ENCODE data around the gene LSM14A. TPM values are rescaled to one million over a fixed set of nuclear protein-coding genes. Genes with fewer than 3 reads are reported as not detected.
"Not testable (repeated sequence)": the region's sequence is repeated elsewhere in the genome, so short reads cannot be mapped to it uniquely, and the experiment has no call there.

LSM14A gene
- total and polyA plus RNA-seq, 4 donors = 12.6 to 133 (median 48.0) TPM

- DNase-seq (ENCODE audit: low spot score); H3K9me3 ChIP-seq (ENCODE audit: control insufficient read depth in 4 of 4, low read length in 3 of 4); H3K27me3 ChIP-seq (ENCODE audit: control insufficient read depth in 4 of 4, insufficient read depth in 4 of 4, low read length in 3 of 4); H3K36me3 ChIP-seq (ENCODE audit: control insufficient read depth in 4 of 4, insufficient read depth in 3 of 4, low read depth in 1 of 4, low read length in 3 of 4): not testable (repeated sequence)
- H3K4me1 ChIP-seq (ENCODE audit: control insufficient read depth in 4 of 4, insufficient read depth in 4 of 4, low read length in 3 of 4) = peaks cover 6 to 26% (median 21%) of the 10 kb centered on the region in 4 donors
- peak overlapping the region; percentile 89 to 97 for H3K27ac ChIP-seq (ENCODE audit: low read depth in 1 of 2, low read length in 2 of 2)
- H3K9ac ChIP-seq (ENCODE audit: low read depth in 1 of 2, low read length in 2 of 2) = peak overlapping the region; percentile 61 to 97
- 67% methylated on average over 17 of the region's 17 CpGs for WGBS
- H3K4me3 ChIP-seq (ENCODE audit: low read depth in 1 of 3, low read length in 3 of 3) = peak overlapping the region; percentile 83 to 93 (median 87)
Observed at GRCh38 chr19:34253681-34254045, 81.4 kb downstream of the LSM14A start.

- peak; percentile 43 for TF ChIP-seq YY1 (IDR thresholded peaks at IDR 0.05)
- TF ChIP-seq JUND (IDR thresholded peaks at IDR 0.05) = no peak
- TF ChIP-seq GABPA (IDR thresholded peaks at IDR 0.05 in 1 of 2, conservative IDR thresholded peaks at IDR 0.05 in 1 of 2) = peak; percentile 56 to 85
- TF ChIP-seq TAF1 (conservative IDR thresholded peaks at IDR 0.05) = no peak
- peak in 1 of 2 donors; percentile 12 for TF ChIP-seq HNF4A (conservative IDR thresholded peaks at IDR 0.05)
- TF ChIP-seq EGR1 (IDR thresholded peaks at IDR 0.05; ENCODE audit: low read depth in 2 of 2) = peak in 1 of 2 donors; percentile 61
- TF ChIP-seq ATF3 (IDR thresholded peaks at IDR 0.05) = no peak
- peak; percentile 26 for TF ChIP-seq SP1 (IDR thresholded peaks at IDR 0.05)
- no peaks in the 10 kb centered on the region for H3K9me3 ChIP-seq (ENCODE audit: control insufficient read depth in 4 of 4, low read length in 3 of 4)
- peaks cover 6 to 26% (median 22%) of the 10 kb centered on the region in 4 donors for H3K4me1 ChIP-seq (ENCODE audit: control insufficient read depth in 4 of 4, insufficient read depth in 4 of 4, low read length in 3 of 4)
- peak within 1 kb of the TSS; percentile 83 to 93 (median 87) for H3K4me3 ChIP-seq (ENCODE audit: low read depth in 1 of 3, low read length in 3 of 3)
- H3K27me3 ChIP-seq (ENCODE audit: control insufficient read depth in 4 of 4, insufficient read depth in 4 of 4, low read length in 3 of 4) = no peaks in the 10 kb centered on the region
- peak within 1 kb of the TSS; percentile 89 to 97 for H3K27ac ChIP-seq (ENCODE audit: low read depth in 1 of 2, low read length in 2 of 2)
- H3K36me3 ChIP-seq (ENCODE audit: control insufficient read depth in 4 of 4, insufficient read depth in 3 of 4, low read depth in 1 of 4, low read length in 3 of 4) = no peaks in the 10 kb centered on the region
- WGBS = under 1% methylated on average over 56 of the region's 56 CpGs
- peak; percentile 92 for DNase-seq (ENCODE audit: low spot score)
- peak within 1 kb of the TSS; percentile 74 to 97 for H3K9ac ChIP-seq (ENCODE audit: low read depth in 1 of 2, low read length in 2 of 2)
Observed at GRCh38 chr19:34254046-34254697, 81.9 kb downstream of the LSM14A start, which contains the start of gene GARRE1. TSS of gene GARRE1 (plus strand) at chr19:34254554. CDS start at chr19:34300474, 45,920 bp downstream.

GRCh38 chr19:34254698-34255432, 82.6 kb downstream of the LSM14A start:
- Histone ChIP-seq H3K4me1 (ENCODE audit: control insufficient read depth in 4 of 4, insufficient read depth in 4 of 4, low read length in 3 of 4) (peaks cover 6 to 26% (median 22%) of the 10 kb centered on the region in 4 donors), H3K9ac (ENCODE audit: low read depth in 1 of 2, low read length in 2 of 2) (peak overlapping the region; percentile 36 to 74), H3K27ac (ENCODE audit: low read depth in 1 of 2, low read length in 2 of 2) (peak overlapping the region; percentile 73 to 74), H3K4me3 (ENCODE audit: low read depth in 1 of 3, low read length in 3 of 3) (peak overlapping the region; percentile 63 to 93 (median 72)), H3K36me3 (ENCODE audit: control insufficient read depth in 4 of 4, insufficient read depth in 3 of 4, low read depth in 1 of 4, low read length in 3 of 4) (no peaks in the 10 kb centered on the region), H3K27me3 (ENCODE audit: control insufficient read depth in 4 of 4, insufficient read depth in 4 of 4, low read length in 3 of 4) (no peaks in the 10 kb centered on the region), H3K9me3 (ENCODE audit: control insufficient read depth in 4 of 4, low read length in 3 of 4) (no peaks in the 10 kb centered on the region)
- under 1% methylated on average over 88 of the region's 88 CpGs for WGBS
- no peak for TF ChIP-seq REST (IDR thresholded peaks at IDR 0.05)
- TF ChIP-seq RXRA (IDR thresholded peaks at IDR 0.05) = no peak
- no peak for TF ChIP-seq ATF3 (IDR thresholded peaks at IDR 0.05)
- TF ChIP-seq FOXA1 (IDR thresholded peaks at IDR 0.05) = no peak
- no peak for TF ChIP-seq ZBTB33 (IDR thresholded peaks at IDR 0.05)
- peak; percentile 60 for DNase-seq (ENCODE audit: low spot score)
